ENCODE measurements around the gene DNAH3.

DNA sequence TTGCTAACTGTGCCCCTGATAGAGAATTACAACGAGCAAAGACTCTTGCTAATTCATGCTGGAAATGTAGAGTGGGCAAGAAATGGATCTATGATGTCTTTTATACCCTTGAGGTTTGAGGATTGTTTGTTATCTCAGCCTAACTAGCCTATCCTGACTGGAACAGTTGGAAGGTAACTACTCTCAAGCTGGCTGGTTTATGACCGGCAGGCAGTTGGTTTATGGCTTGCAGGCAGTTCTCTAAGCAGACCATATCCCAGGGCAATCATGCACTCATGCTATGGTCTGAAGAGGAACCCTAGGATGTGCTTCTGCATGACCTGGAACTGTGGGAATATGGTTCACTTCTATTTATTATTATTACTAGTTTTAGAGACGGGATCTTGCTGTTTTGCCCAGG is 201.0 kb downstream of the DNAH3 start:
- TF ChIP-seq, protein P1, sequence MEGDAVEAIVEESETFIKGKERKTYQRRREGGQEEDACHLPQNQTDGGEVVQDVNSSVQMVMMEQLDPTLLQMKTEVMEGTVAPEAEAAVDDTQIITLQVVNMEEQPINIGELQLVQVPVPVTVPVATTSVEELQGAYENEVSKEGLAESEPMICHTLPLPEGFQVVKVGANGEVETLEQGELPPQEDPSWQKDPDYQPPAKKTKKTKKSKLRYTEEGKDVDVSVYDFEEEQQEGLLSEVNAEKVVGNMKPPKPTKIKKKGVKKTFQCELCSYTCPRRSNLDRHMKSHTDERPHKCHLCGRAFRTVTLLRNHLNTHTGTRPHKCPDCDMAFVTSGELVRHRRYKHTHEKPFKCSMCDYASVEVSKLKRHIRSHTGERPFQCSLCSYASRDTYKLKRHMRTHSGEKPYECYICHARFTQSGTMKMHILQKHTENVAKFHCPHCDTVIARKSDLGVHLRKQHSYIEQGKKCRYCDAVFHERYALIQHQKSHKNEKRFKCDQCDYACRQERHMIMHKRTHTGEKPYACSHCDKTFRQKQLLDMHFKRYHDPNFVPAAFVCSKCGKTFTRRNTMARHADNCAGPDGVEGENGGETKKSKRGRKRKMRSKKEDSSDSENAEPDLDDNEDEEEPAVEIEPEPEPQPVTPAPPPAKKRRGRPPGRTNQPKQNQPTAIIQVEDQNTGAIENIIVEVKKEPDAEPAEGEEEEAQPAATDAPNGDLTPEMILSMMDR (conservative IDR thresholded peaks at IDR 0.05) = no peak
- no peak for TF ChIP-seq EZH2 (IDR thresholded peaks at IDR 0.05; ENCODE audit: low read depth)

Measured in PC-9 (cell line).